HepG2 (cell line): ENCODE data around the gene SPNS2. TPM values are rescaled to one million over a fixed set of nuclear protein-coding genes. Genes with fewer than 3 reads are reported as not detected.

Experiments used
- AGO2 ChIP-seq: fragments of 200-400 bp; formaldehyde crosslinking; optimal IDR thresholded peaks from 2 replicates; pipeline ENCODE3; 2017; ENCODE audit warnings: mild to moderate bottlenecking, low read depth, low read length, moderate library complexity
- ASH2L ChIP-seq: fragments of 300-600, 200-600 bp; sonication (generic); IDR thresholded peaks from 2 replicates; pipeline ENCODE4 v1.7.0; 2017; ENCODE audit warnings: low read depth, mild to moderate bottlenecking, moderate library complexity, mixed read lengths, low read length; ENCODE audit not compliant: insufficient read length
- FOXO4 ChIP-seq: sonication (generic); formaldehyde crosslinking; conservative IDR thresholded peaks from 2 replicates; pipeline ENCODE4 v1.8.1; 2023; ENCODE audit warnings: missing genetic modification reagents
- SNAPC2 ChIP-seq: sonication (generic); formaldehyde crosslinking; IDR thresholded peaks from 2 replicates; pipeline ENCODE4 v1.8.1; 2022; ENCODE audit warnings: mild to moderate bottlenecking, missing genetic modification reagents
- ZNF329 ChIP-seq: sonication (generic); formaldehyde crosslinking; IDR thresholded peaks from 2 replicates; pipeline ENCODE4 v1.9.0; 2021; ENCODE audit warnings: low read depth, mild to moderate bottlenecking, missing genetic modification reagents
- ZNF740 ChIP-seq: sonication (generic); formaldehyde crosslinking; IDR thresholded peaks from 2 replicates; pipeline ENCODE4 v1.4.0; 2020; ENCODE audit warnings: missing genetic modification reagents
- ZNF777 ChIP-seq: sonication (generic); formaldehyde crosslinking; IDR thresholded peaks from 2 replicates; pipeline ENCODE4 v1.4.0; 2020; ENCODE audit warnings: missing genetic modification reagents
- ZSCAN21 ChIP-seq: sonication (generic); formaldehyde crosslinking; IDR thresholded peaks from 2 replicates; pipeline ENCODE4 v1.8.0; 2022; ENCODE audit warnings: mild to moderate bottlenecking, missing genetic modification reagents, moderate library complexity, borderline replicate concordance
- ZSCAN25 ChIP-seq: sonication (generic); formaldehyde crosslinking; IDR thresholded peaks from 2 replicates; pipeline ENCODE4 v1.8.0; 2022; ENCODE audit warnings: mild to moderate bottlenecking, missing genetic modification reagents
- polyA plus RNA-seq, 8 experiments: library from polyadenylated mRNA; depleted of rRNA in 3 of 8; stranded (reverse) in 7 of 8; unstranded in 1 of 8; fragments of >200 nt; fragmentation: Illumina TruSeq in 4 of 8; extraction: Trizol in 4 of 8; gene quantifications; 2 replicates each; pipeline versions ENCODE4 v1.2.1 to v1.2.3, GENCODE V29; 2011 to 2016; ENCODE audit warnings: low read depth in 4 of 8, missing spikeins in 1 of 8, mixed read lengths in 1 of 8; ENCODE audit not compliant: insufficient read depth in 1 of 8
- total RNA-seq, 5 experiments: library from RNA; depleted of rRNA; stranded (reverse); fragments of >200 nt; fragmentation: Illumina TruSeq; extraction: Trizol; gene quantifications; 2 replicates each; pipeline ENCODE4 v1.2.3, GENCODE V29; 2016; ENCODE audit warnings: low read depth in 1 of 5
- TF ChIP-seq, protein P1 (sequence below): sonication (generic); formaldehyde crosslinking; IDR thresholded peaks from 2 replicates; pipeline ENCODE4 v1.5.1; 2020; ENCODE audit warnings: mild to moderate bottlenecking, moderate library complexity, missing genetic modification reagents
- TF ChIP-seq, protein P2 (sequence below): sonication (generic); formaldehyde crosslinking; IDR thresholded peaks from 2 replicates; pipeline ENCODE4 v1.5.1; 2020; ENCODE audit warnings: mild to moderate bottlenecking, missing genetic modification reagents, moderate library complexity
- TF ChIP-seq, protein P3 (sequence below), 2 experiments: sonication (generic) in 1 of 2; formaldehyde crosslinking in 1 of 2; IDR thresholded peaks; 2 replicates each; pipeline versions ENCODE4 v1.4.0 to v1.6.1; 2016 to 2020; ENCODE audit warnings: borderline replicate concordance in 1 of 2, low read depth in 1 of 2, mild to moderate bottlenecking in 1 of 2, missing genetic modification reagents in 1 of 2

Gene SPNS2
- total and polyA plus RNA-seq, 2 of the 13 experiments (the other 11 are each of a cell fraction or from before 2014, with no cell fraction given): 0.01 TPM; not detected in 1

DNA sequence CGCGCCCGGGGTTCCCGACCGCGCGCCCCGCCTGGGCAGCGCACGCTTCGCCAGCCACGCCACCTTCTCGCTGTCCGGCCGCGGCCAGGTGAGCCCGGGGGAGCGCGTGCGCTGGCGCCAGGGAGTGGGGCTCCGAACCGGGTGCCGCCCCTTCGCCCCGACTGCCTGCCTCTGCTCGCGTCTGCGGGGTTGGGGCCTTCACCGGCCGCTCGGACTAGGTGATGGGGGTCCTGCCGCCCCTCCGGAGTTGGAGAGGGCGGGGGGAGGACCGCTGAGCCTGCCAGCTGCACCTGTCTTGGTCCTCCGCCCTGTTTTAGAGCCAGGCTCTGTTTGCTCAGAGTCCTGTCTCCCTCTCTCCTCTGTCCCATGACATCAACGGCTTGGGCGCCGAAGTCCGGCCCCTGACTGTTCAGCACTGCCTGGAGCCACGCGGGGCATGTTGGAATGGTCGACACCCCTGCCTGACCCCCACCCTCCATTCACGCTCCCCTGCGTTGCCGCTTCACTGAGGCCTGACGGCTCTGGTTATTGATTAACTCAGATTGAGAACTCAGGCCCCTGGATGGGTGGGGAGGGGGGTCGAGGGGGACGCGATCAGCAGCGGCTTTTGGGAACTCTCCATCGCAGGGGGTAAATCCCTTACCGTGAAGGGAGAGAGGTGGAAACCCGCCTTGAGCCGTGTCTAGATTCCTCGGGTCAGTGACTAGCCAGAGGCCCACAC is 86.4 kb downstream of the SPNS2 start (continued):
- TF ChIP-seq, protein P1, sequence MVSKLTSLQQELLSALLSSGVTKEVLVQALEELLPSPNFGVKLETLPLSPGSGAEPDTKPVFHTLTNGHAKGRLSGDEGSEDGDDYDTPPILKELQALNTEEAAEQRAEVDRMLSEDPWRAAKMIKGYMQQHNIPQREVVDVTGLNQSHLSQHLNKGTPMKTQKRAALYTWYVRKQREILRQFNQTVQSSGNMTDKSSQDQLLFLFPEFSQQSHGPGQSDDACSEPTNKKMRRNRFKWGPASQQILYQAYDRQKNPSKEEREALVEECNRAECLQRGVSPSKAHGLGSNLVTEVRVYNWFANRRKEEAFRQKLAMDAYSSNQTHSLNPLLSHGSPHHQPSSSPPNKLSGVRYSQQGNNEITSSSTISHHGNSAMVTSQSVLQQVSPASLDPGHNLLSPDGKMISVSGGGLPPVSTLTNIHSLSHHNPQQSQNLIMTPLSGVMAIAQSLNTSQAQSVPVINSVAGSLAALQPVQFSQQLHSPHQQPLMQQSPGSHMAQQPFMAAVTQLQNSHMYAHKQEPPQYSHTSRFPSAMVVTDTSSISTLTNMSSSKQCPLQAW (CRISPR knock-in tag): 0 out of 2 replicates have a peak, but pooled peaks have one; percentile 16
- TF ChIP-seq ZNF777 (CRISPR knock-in tag): no peak
- TF ChIP-seq ASH2L: no peak
- TF ChIP-seq ZNF329: no peak
- TF ChIP-seq SNAPC2: no peak
- TF ChIP-seq, protein P2, sequence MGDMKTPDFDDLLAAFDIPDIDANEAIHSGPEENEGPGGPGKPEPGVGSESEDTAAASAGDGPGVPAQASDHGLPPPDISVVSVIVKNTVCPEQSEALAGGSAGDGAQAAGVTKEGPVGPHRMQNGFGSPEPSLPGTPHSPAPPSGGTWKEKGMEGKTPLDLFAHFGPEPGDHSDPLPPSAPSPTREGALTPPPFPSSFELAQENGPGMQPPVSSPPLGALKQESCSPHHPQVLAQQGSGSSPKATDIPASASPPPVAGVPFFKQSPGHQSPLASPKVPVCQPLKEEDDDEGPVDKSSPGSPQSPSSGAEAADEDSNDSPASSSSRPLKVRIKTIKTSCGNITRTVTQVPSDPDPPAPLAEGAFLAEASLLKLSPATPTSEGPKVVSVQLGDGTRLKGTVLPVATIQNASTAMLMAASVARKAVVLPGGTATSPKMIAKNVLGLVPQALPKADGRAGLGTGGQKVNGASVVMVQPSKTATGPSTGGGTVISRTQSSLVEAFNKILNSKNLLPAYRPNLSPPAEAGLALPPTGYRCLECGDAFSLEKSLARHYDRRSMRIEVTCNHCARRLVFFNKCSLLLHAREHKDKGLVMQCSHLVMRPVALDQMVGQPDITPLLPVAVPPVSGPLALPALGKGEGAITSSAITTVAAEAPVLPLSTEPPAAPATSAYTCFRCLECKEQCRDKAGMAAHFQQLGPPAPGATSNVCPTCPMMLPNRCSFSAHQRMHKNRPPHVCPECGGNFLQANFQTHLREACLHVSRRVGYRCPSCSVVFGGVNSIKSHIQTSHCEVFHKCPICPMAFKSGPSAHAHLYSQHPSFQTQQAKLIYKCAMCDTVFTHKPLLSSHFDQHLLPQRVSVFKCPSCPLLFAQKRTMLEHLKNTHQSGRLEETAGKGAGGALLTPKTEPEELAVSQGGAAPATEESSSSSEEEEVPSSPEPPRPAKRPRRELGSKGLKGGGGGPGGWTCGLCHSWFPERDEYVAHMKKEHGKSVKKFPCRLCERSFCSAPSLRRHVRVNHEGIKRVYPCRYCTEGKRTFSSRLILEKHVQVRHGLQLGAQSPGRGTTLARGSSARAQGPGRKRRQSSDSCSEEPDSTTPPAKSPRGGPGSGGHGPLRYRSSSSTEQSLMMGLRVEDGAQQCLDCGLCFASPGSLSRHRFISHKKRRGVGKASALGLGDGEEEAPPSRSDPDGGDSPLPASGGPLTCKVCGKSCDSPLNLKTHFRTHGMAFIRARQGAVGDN (CRISPR knock-in tag): peak; percentile 39
- TF ChIP-seq AGO2: peak; percentile 70
- TF ChIP-seq ZSCAN25 (CRISPR knock-in tag): peak; percentile 93
- no peak for TF ChIP-seq ZNF740
- TF ChIP-seq ZSCAN21 (CRISPR knock-in tag): peak; percentile 39; the same call in 1 of the 2 replicates
- no peak for TF ChIP-seq FOXO4 (CRISPR knock-in tag)
- TF ChIP-seq, protein P3, sequence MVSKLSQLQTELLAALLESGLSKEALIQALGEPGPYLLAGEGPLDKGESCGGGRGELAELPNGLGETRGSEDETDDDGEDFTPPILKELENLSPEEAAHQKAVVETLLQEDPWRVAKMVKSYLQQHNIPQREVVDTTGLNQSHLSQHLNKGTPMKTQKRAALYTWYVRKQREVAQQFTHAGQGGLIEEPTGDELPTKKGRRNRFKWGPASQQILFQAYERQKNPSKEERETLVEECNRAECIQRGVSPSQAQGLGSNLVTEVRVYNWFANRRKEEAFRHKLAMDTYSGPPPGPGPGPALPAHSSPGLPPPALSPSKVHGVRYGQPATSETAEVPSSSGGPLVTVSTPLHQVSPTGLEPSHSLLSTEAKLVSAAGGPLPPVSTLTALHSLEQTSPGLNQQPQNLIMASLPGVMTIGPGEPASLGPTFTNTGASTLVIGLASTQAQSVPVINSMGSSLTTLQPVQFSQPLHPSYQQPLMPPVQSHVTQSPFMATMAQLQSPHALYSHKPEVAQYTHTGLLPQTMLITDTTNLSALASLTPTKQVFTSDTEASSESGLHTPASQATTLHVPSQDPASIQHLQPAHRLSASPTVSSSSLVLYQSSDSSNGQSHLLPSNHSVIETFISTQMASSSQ (IDR thresholded peaks at IDR 0.05; ENCODE audit: low read depth): peak; percentile 63
- TF ChIP-seq, protein P3 (CRISPR knock-in tag; IDR thresholded peaks at IDR 0.05; ENCODE audit: borderline replicate concordance): peak; percentile 82; the same call in 1 of the 2 replicates
